22Rv1 (cell line): ENCODE measurements around the gene CROCC.
"Not testable (repeated sequence)": the region's sequence is repeated elsewhere in the genome, so short reads cannot be mapped to it uniquely, and the experiment has no call there.

Experiments
- H3K27ac ChIP-seq: fragments of 450-650 bp; 2 replicates; pipeline ENCODE4 v1.5.1; 2017
- CTCF ChIP-seq: fragments of 450-650 bp; IDR thresholded peaks from 2 replicates; pipeline ENCODE4 v1.5.1; 2017; ENCODE audit warnings: mild to moderate bottlenecking
- ZFX ChIP-seq: fragments of 450-650 bp; IDR thresholded peaks from 2 replicates; pipeline ENCODE4 v1.6.1; 2017; ENCODE audit warnings: antibody characterized with exemption, borderline replicate concordance

The CROCC gene

DNA sequence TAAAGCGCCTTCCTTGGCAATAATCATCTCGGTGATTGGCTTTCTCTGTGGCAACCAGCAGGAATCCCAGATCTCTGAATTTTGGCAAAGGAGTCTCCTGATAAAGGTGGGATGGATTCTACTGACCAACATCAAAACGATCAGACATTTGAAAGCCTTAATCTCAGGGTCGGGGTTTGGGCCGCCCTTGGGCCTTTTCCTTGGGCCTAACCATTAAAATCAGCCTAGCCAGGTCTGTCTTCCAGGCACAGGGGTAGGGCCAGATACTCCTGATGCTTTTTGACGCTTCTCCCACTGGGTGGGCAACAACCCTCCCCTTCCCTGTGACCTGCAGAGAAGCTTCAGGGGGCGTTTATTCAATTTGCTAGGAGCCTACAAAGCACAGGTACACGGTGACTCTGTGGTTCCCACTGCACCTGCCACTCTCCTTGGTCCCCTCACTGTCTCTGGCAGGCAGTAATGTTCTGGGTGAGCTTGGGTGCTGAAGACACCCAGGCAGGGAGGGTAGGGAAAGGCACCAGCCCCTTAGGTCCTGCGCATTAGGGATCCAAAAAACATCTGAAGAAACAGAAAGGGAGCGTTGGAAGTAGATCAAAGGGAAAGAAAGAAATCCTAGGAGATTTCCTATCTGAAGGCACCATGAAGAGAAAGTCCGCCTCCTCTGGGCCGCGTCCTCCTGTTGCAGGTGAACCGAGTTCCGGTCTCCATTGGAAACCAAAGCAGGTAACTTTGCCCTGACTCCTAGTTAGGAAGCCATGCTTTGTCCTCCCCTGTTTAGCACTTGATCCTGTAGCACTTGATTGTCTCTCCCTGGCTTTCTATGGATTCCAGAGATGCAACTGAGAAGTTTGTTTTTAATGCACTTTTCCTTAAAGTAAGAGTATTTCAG, 13.6 kb upstream of the CROCC start:
- H3K27ac ChIP-seq: no peak overlapping the region
- no peak for TF ChIP-seq ZFX
- no peak for TF ChIP-seq CTCF

DNA sequence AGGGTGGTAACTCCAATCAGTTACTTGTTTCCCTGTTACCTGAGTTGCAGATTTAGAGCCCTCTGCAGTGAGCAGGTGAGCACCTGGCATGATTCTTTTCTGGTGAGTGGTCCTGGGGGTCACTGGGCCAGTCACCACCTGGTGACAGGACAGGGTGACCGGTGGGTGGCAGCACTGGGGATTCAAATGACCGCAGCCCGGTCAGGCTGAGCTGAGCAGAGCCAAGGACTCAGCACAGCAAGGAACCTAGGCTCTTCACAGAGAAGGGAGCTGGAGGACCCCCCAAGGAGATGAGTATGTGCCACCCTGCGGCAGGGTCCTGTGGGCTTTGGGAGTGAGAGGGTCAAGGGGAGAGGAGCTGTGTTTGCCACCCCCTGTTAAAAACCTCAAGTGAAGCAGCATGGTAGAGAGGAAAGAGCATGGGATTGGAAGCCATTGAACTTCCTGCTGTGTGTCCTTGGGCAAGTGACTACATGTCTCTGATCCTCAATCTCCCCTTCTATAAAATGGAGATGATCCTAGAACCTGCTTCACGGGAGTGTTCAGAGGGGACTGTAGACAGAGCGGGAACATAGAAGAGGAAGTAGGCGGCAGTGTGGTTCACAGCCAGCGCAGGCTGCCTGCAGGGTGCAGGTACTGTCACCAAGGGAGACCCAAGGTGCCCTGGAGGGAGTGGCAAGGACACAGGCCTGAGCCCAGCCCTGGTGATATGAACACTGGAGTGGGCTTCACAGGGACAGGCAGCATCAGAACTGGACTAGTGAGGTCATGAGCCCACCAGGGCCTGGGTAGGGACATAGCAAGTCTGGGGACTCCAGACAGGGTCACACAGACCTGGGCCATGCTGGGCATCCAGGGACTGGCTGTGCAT, 9.6 kb upstream of the CROCC start:
- not testable (repeated sequence) for H3K27ac ChIP-seq
- peak; percentile 31 for TF ChIP-seq CTCF

DNA sequence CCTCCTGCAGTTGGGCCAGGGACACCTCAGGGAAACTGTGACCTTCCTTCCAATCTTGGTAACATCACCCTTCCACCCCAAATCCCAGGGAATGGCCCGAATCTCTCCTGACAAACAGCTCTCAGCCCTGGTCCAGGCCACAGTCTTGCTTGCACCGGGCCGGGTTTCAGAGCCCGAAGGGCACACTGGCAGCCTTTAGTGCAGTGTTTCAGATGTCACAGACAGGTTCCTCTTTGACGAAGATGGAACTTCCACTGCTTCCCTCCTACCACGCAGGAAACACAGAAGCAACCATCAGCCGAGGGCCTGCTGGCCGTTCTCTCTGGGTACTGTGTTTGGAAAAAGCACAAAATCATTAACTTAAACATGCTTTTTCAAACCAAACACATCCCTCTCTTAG, 9.0 kb upstream of the CROCC start:
- H3K27ac ChIP-seq: not testable (repeated sequence)

GRCh38 chr1:16913181-16913832, 8.4 kb upstream of the CROCC start:
- no peak for TF ChIP-seq CTCF
- TF ChIP-seq ZFX: no peak
- H3K27ac ChIP-seq: peak overlapping the region; percentile 77

GRCh38 chr1:16913833-16914662, 7.7 kb upstream of the CROCC start:
- TF ChIP-seq ZFX (no peak), CTCF (peak; percentile 30)
- H3K27ac ChIP-seq: peak overlapping the region; percentile 77

- not testable (repeated sequence) for H3K27ac ChIP-seq
These were observed 6.7 kb upstream of the CROCC start for GRCh38 chr1:16914928-16915626.

DNA sequence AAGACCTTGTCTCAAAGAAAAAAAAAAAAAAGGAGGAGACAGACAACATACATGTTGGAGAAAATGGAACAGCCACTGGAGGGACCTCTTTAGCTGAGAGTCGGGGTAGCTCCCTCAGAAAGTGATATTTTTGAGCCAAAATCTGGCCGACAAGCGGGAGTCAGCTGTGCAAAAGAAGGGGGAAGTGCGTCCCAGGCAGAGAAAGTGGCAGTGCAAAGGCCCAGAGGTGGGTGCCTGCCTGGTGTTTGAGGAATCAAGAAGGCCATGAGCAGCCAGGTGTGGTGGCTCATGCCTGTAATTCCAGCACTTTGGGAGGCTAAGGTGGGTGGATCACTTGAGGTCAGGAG, 6.1 kb upstream of the CROCC start:
- H3K27ac ChIP-seq: no peak overlapping the region
- TF ChIP-seq ZFX (no peak), CTCF (no peak)

DNA sequence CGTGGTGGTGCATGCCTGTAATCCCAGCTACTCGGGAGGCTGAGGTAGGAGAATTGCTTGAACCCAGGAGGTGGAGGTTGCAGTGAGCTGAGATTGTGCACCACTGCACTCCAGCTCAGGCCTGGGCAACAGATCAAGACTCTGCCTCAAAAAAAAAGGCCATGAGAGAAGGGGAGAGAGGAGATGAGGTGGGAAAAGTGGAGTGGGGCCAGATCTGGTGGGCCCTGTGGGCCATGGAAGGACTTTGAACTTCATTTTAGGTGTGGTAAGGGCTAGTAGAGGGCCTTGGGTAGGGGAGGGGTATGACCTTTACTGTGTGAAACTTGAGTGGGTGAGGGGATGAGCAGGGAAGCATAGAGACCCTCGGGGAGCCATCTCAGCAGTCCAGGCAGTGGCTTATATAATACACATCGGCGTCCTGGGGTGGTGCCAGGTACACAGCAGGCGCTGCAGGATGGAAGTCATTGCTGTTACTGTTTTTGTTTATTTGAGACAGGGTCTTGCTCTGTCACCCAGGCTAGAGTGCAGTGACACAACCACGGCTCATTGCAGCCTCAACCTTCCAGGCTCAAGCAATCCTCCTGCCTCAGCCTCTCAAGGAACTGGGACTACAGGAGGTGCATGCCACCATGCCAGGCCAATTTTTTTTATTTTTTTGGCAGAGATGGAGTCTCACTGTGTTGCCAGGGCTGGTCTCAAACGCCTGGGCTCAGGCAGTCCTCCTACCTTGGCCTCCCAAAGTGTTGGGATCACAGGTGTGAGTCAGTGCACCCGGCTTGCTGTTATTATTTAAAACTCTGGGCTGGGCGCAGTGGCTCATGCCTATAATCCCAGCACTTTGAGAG, 5.5 kb upstream of the CROCC start:
- H3K27ac ChIP-seq: not testable (repeated sequence)
